Cardiac atrium fibroblast (primary cell): ENCODE data around the gene ECEL1. TPM values are rescaled to one million over a fixed set of nuclear protein-coding genes. Genes with fewer than 3 reads are reported as not detected.

Source experiments
- total RNA-seq: library from RNA; depleted of rRNA; stranded (reverse); fragments of >200 nt; gene quantifications from 2 replicates; pipeline ENCODE4 v1.2.3, GENCODE V29; 2015

The ECEL1 gene, protein sequence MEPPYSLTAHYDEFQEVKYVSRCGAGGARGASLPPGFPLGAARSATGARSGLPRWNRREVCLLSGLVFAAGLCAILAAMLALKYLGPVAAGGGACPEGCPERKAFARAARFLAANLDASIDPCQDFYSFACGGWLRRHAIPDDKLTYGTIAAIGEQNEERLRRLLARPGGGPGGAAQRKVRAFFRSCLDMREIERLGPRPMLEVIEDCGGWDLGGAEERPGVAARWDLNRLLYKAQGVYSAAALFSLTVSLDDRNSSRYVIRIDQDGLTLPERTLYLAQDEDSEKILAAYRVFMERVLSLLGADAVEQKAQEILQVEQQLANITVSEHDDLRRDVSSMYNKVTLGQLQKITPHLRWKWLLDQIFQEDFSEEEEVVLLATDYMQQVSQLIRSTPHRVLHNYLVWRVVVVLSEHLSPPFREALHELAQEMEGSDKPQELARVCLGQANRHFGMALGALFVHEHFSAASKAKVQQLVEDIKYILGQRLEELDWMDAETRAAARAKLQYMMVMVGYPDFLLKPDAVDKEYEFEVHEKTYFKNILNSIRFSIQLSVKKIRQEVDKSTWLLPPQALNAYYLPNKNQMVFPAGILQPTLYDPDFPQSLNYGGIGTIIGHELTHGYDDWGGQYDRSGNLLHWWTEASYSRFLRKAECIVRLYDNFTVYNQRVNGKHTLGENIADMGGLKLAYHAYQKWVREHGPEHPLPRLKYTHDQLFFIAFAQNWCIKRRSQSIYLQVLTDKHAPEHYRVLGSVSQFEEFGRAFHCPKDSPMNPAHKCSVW
- not detected in 2 replicates for total RNA-seq

DNA sequence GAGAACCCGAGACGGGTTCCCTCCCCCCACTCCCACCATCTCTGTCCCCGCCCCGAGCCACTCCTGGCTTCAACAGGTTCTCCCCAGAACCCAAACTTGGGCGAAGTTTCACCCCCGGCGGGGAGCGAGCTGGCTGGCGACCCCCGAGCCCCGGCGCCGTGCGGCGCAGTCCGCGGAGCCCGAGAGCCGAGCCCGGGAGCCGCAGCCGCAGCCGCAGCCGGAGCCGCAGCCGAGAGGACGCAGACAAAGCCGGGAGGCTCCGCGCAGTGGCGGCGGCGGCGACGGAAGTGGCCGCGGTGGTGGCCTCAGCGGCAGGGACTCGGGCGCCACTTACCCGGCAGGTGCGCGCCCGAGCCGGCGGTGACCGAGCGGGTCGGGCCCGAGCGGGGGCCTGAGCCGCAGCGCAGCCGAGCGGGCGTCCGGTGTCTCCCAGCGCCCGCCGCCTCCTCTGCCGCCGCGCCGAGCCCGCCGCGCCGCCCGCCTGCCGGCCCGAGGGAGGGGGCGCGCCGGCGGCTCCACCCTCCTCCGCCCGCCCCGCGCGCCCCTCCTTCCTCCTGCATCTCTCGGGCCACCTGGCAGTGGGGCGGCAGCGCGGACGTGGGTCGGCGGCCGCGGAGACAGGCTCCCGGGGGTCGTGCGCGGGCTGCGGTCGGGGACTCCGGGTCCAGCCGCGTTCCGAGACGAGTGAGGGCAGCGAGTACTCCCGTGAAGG is at the start of gene ECEL1:
Gene ECEL1 (minus strand): TSS at position 450 of the 712 bp plus-strand sequence. CDS start 1,181 bp downstream, outside the sequence.

GRCh38 chr2:232525791-232526371 is 38.2 kb upstream of the ECEL1 start, which contains the start of gene CHRND:
TSS of gene CHRND (plus strand) at chr2:232526160. CDS start at chr2:232526216, 56 bp downstream.

DNA sequence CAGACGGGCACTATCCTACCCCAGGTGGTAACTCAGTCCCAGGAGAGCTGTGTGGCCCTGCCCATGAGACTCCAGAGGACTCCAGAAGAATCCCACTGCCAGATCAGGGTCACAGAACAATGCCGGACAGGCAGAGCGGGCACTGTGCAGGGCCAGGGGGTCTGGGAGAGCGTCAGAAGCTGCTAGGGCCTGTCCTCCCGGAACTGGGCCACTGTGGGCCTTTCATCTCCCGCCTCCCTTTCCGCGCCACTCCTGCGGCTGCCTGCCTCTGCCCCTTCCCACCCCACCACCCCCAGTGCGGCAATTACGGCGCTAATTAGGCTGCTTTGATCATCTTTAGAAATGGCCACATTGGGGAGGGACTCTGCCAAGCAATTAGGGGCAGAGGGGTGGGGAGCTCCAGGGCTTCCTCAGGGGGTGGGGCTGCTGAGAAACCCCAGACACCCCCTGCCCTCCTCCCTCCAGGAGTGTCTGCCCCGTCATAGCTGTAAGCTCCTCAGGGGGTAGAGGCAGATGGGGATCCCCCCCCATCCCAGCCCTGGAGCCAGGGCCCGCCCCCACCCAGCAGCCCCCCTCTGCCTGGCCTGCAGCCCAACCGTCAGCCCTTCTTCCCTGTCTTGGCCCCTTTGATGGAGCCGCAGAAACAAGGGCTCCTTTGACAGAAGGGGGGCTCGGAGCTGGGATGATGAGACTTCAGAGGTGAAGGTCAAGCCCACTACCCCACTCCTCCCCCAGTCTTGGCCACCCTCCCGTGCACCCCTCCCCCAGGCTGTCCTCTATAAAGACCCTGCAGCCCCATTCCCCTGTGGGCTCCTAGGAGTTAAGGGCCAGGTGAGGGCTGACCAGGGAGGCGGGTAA is 32.2 kb upstream of the ECEL1 start, which contains the start of gene PRSS56:
Gene PRSS56 (plus strand): TSS at position 808 of the 858 bp plus-strand sequence. CDS start 211 bp downstream, outside the sequence.

DNA sequence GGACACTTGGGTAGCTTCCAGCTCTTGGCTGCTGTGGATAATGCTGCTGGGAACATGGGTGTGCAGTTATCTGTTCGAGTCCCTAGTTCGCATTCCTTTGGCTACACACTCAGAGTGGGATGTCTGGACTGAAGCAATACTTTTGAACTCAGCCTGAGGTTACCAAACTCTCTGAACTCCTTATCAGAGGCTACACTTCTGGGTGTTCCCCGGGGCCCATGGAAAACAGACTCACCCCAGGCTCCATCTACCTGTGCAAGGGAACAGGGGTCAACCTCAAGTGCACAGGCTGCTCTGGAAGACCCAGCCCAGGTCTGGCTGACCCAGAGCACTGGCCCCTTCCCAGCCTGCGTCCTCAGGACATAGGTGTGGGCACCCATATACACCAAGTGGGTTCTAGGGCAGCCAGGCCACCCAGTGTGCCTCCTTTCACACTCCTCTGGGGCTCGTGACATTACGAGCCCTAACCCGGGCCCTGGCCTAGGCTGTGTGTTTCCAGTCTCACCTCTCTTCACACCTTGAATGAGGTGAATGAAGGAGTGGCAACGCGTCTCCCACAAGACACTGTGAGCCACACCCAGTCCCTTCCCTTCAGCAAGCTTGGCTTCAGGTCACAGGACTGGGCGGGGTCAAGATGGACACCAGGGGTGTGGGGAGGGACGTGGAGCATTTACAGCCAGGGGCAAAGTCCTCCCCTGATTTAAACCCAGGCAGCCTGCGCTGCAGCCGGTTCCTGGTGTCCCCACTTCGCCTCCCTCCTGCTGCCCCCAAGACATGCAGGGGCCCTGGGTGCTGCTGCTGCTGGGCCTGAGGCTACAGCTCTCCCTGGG is 32.0 kb downstream of the ECEL1 start, which contains the start of gene ALPI:
Gene ALPI (plus strand): TSS at position 728 of the 830 bp plus-strand sequence. CDS start 47 bp downstream, at position 775.

Other genes with a start within 250 kb of the ECEL1 start
- not detected in 2 replicates for gene ALPP, start 109.1 kb downstream of the ECEL1 start, total RNA-seq
- not detected in 2 replicates for gene ALPG, start 81.0 kb downstream of the ECEL1 start, total RNA-seq
- gene ALPI, start 31.7 kb downstream of the ECEL1 start, total RNA-seq: not detected in 2 replicates
- not detected in 2 replicates for gene PRSS56, start 32.6 kb upstream of the ECEL1 start, total RNA-seq
- gene CHRND, start 38.3 kb upstream of the ECEL1 start, total RNA-seq: not detected in 2 replicates
- gene CHRNG, start 51.9 kb upstream of the ECEL1 start, total RNA-seq: not detected in 2 replicates
- gene TIGD1, start 62.7 kb upstream of the ECEL1 start, total RNA-seq: 0.97 and 3.6 TPM in 2 replicates
- gene EIF4E2, start 62.9 kb upstream of the ECEL1 start, total RNA-seq: 73.9 and 92.2 TPM in 2 replicates
- gene EFHD1, start 145.8 kb upstream of the ECEL1 start, total RNA-seq: 0.18 and 2.1 TPM in 2 replicates
- gene GIGYF2, start 209.5 kb upstream of the ECEL1 start, total RNA-seq: 38.4 and 48.4 TPM in 2 replicates